HepG2 (cell line): ENCODE data around the gene ATP1A1. TPM values are rescaled to one million over a fixed set of nuclear protein-coding genes. Genes with fewer than 3 reads are reported as not detected.

Experiments used
- ATAC-seq: fragments of 200-7000 bp; cut with Tn5 transposase; 3 replicates; pipeline ENCODE4 v1.9.1; 2020; ENCODE audit warnings: mild to moderate bottlenecking, moderate library complexity
- BruUV-seq: library from RNA; stranded (reverse); fragments of 400-500 nt; replicated peaks from 2 replicates; lab custom pipeline; 2021; lab: Mats Ljungman, UMichigan
- CTCF ChIA-PET: fragments of 300-600 bp; formaldehyde crosslinking; extraction: SDS; loops from one replicate; lab custom pipeline; 2021; ENCODE audit warnings: low total read pairs, inconsistent platforms, low intra/inter-chr PET ratio; lab: Yijun Ruan, JAX
- POLR2A ChIA-PET: fragments of 350-600 bp; sonication (Branson Sonifier 250); formaldehyde crosslinking; loops from one replicate; lab custom pipeline; 2020; ENCODE audit warnings: antibody characterized with exemption, inconsistent platforms; lab: Yijun Ruan, JAX
- DNase-seq: peaks from one replicate; pipeline ENCODE4 v3.0.0-alpha.2; 2015; ENCODE audit warnings: low spot score
- FAIRE-seq: peaks from 3 replicates; lab custom pipeline; 2011; peaks lifted over from hg19 to GRCh38; lab: Jason Lieb, UNC
- H2AFZ ChIP-seq: one replicate; pipeline ENCODE4 v1.6.1; 2011; ENCODE audit warnings: low read length, inconsistent platforms
- H3K27ac ChIP-seq: fragments of 300-600 bp; 3 replicates; pipeline ENCODE4 v1.8.0; 2011; ENCODE audit warnings: mixed run types, mild to moderate bottlenecking, mixed read lengths, low read length, inconsistent platforms; ENCODE audit not compliant: insufficient read depth; ENCODE audit errors: extremely low read length
- H3K27me3 ChIP-seq, 2 experiments: fragments of 200-600 bp in 1 of 2; 2 replicates in 1 of 2; 3 replicates in 1 of 2; pipeline versions ENCODE4 v1.6.0 to v1.8.0; 2011; ENCODE audit warnings: low read length in 2 of 2, mild to moderate bottlenecking in 2 of 2, moderate library complexity in 2 of 2, inconsistent platforms in 1 of 2; ENCODE audit not compliant: insufficient read depth in 2 of 2, control insufficient read depth in 1 of 2
- H3K36me3 ChIP-seq, 2 experiments: fragments of 200-600 bp in 1 of 2; replicated peaks in 1 of 2; 2 replicates in 1 of 2; 3 replicates in 1 of 2; pipeline versions ENCODE4 v1.5.1 to v1.8.0; 2011; ENCODE audit warnings: low read length in 2 of 2, inconsistent platforms in 1 of 2; ENCODE audit not compliant: insufficient read depth in 2 of 2, control insufficient read depth in 1 of 2
- H3K4me1 ChIP-seq: 2 replicates; pipeline ENCODE4 v1.5.1; 2012; ENCODE audit warnings: low read length, inconsistent platforms; ENCODE audit not compliant: insufficient read depth
- H3K4me2 ChIP-seq: 2 replicates; pipeline ENCODE4 v1.6.0; 2011; ENCODE audit warnings: low read depth, low read length, inconsistent platforms
- H3K4me3 ChIP-seq, 3 experiments: fragments of 200-600 bp in 1 of 3; sonication (generic), shearing (Covaris generic) in 1 of 3; replicated peaks in 1 of 3; 2 replicates each; pipeline ENCODE4 v1.5.1; 2011 to 2016; ENCODE audit warnings: low read length in 3 of 3, inconsistent platforms in 2 of 3, low read depth in 2 of 3, mild to moderate bottlenecking in 2 of 3, control low read depth in 1 of 3, mixed read lengths in 1 of 3; ENCODE audit not compliant: insufficient read depth in 1 of 3
- H3K79me2 ChIP-seq: one replicate; pipeline ENCODE4 v1.6.1; 2011; ENCODE audit warnings: low read length, inconsistent platforms; ENCODE audit not compliant: insufficient read depth
- H3K9ac ChIP-seq: 2 replicates; pipeline ENCODE4 v1.6.0; 2011; ENCODE audit warnings: mild to moderate bottlenecking, low read depth, low read length, inconsistent platforms; ENCODE audit not compliant: insufficient read depth
- H3K9me3 ChIP-seq: 2 replicates; pipeline ENCODE4 v1.5.1; 2012; ENCODE audit warnings: mild to moderate bottlenecking, low read length
- H4K20me1 ChIP-seq: 2 replicates; pipeline ENCODE4 v1.6.0; 2011; ENCODE audit warnings: inconsistent platforms, mild to moderate bottlenecking, low read length, moderate library complexity; ENCODE audit not compliant: insufficient read depth
- NFYC ChIP-seq: IDR thresholded peaks from 2 replicates; pipeline ENCODE4 v1.6.1; 2016; ENCODE audit warnings: missing genetic modification reagents, missing compliant biosample characterization
- THAP9 ChIP-seq: sonication (generic); formaldehyde crosslinking; IDR thresholded peaks from 2 replicates; pipeline ENCODE4; 2020; ENCODE audit warnings: missing genetic modification reagents, mild to moderate bottlenecking, borderline replicate concordance
- ZNF629 ChIP-seq: sonication (generic); formaldehyde crosslinking; conservative IDR thresholded peaks from 2 replicates; pipeline ENCODE4 v1.5.0; 2020; ENCODE audit warnings: missing genetic modification reagents
- WGBS: methylation state at CpG from one replicate; pipeline ENCODE4 v1.1.6; 2017; ENCODE audit warnings: low lambda C conversion rate; 5-methylcytosine and 5-hydroxymethylcytosine counted together
- in situ Hi-C: cut with HindIII; loops from 2 replicates; pipeline ENCODE4 v1.10.0; 2017; ENCODE audit warnings: low pct_unique_long_range_greater_than_20kb; ENCODE audit not compliant: extremely low pct_ligation_motif_present
- intact Hi-C: fragments of 100-400 bp; cut with micrococcal nuclease; formaldehyde crosslinking; loops from one replicate; pipeline ENCODE4 v1.10.0; 2022; ENCODE audit not compliant: unreplicated experiment
- polyA plus RNA-seq, 8 experiments: library from polyadenylated mRNA; depleted of rRNA in 3 of 8; stranded (reverse) in 7 of 8; unstranded in 1 of 8; fragments of >200 nt; fragmentation: Illumina TruSeq in 4 of 8; extraction: Trizol in 4 of 8; gene quantifications; 2 replicates each; pipeline versions ENCODE4 v1.2.1 to v1.2.3, GENCODE V29; 2011 to 2016; ENCODE audit warnings: low read depth in 4 of 8, missing spikeins in 1 of 8, mixed read lengths in 1 of 8; ENCODE audit not compliant: insufficient read depth in 1 of 8
- total RNA-seq, 5 experiments: library from RNA; depleted of rRNA; stranded (reverse); fragments of >200 nt; fragmentation: Illumina TruSeq; extraction: Trizol; gene quantifications; 2 replicates each; pipeline ENCODE4 v1.2.3, GENCODE V29; 2016; ENCODE audit warnings: low read depth in 1 of 5
- TF ChIP-seq, protein P1 (sequence below): sonication (generic); formaldehyde crosslinking; IDR thresholded peaks from 2 replicates; pipeline ENCODE4 v1.5.0; 2020; ENCODE audit warnings: mild to moderate bottlenecking, missing genetic modification reagents

ATP1A1 gene
- total and polyA plus RNA-seq, 2 of the 13 experiments (the other 11 are each of a cell fraction or from before 2014, with no cell fraction given) = 280 to 705 TPM

- ChIA-PET POLR2A (interaction anchor here (0.8 to 6.8 kb wide), 19 partner anchors 10 to 278 kb away, joined by 3 to 129 read pairs (median 7); no protein-coding TSS in a partner anchor), CTCF (no interaction called here)
Observed at GRCh38 chr1:116416854-116417513, 43.9 kb downstream of the ATP1A1 start.

More at GRCh38 chr1:116416854-116417513, 43.9 kb downstream of the ATP1A1 start:
- in situ Hi-C loops (no loop called here), intact Hi-C loops (loop anchor here (5.0 kb wide), 2 partner anchors 40 to 50 kb away; no protein-coding TSS in a partner anchor)
- H3K27me3 ChIP-seq = no peaks in the 10 kb centered on the region; a peak in 1 of 5 replicates
- WGBS = 96% methylated on average over 2 of the region's 4 CpGs
- 0 out of 2 replicates have a peak, but pooled peaks have one; percentile 34 for TF ChIP-seq THAP9 (CRISPR knock-in tag)
- TF ChIP-seq, protein P1, sequence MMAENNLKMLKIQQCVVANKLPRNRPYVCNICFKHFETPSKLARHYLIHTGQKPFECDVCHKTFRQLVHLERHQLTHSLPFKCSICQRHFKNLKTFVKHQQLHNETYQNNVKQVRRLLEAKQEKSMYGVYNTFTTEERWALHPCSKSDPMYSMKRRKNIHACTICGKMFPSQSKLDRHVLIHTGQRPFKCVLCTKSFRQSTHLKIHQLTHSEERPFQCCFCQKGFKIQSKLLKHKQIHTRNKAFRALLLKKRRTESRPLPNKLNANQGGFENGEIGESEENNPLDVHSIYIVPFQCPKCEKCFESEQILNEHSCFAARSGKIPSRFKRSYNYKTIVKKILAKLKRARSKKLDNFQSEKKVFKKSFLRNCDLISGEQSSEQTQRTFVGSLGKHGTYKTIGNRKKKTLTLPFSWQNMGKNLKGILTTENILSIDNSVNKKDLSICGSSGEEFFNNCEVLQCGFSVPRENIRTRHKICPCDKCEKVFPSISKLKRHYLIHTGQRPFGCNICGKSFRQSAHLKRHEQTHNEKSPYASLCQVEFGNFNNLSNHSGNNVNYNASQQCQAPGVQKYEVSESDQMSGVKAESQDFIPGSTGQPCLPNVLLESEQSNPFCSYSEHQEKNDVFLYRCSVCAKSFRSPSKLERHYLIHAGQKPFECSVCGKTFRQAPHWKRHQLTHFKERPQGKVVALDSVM (CRISPR knock-in tag) = peak; percentile 71
- TF ChIP-seq NFYC (CRISPR knock-in tag) = no peak
- peak; percentile 81 for TF ChIP-seq ZNF629 (CRISPR knock-in tag)
- H4K20me1 ChIP-seq = no peaks in the 10 kb centered on the region
- peak overlapping the region; percentile 98 for H3K9ac ChIP-seq
- H3K4me3 ChIP-seq = peak overlapping the region in 2 of 3 experiments; percentile 91 to 94; a peak in 3 of 6 replicates
- peak overlapping the region; percentile 97 for H3K4me2 ChIP-seq
- no peaks in the 10 kb centered on the region for H3K9me3 ChIP-seq
- no peaks in the 10 kb centered on the region for H3K36me3 ChIP-seq
- H3K4me1 ChIP-seq = peaks cover 86% of the 10 kb centered on the region
- no peak overlapping the region for H2AFZ ChIP-seq
- FAIRE-seq = no peak
- peaks cover 11% of the 10 kb centered on the region for H3K79me2 ChIP-seq
- H3K27ac ChIP-seq = peak overlapping the region; percentile 82
- no TSS peak for BruUV-seq
- no peak for DNase-seq
- ATAC-seq = no peak
